ENCODE measurements around the gene PDE8A. TPM values are rescaled to one million over a fixed set of nuclear protein-coding genes. Genes with fewer than 3 reads are reported as not detected.

Gene PDE8A
- total and polyA plus RNA-seq, 2 of the 4 experiments (the other 2 are of a cell fraction), result 32.4 to 35.9 TPM

- H3K4me3 ChIP-seq (ENCODE audit: insufficient read depth, low read depth, low read length), result no peak overlapping the region
- intact Hi-C loops (cut with micrococcal nuclease), result loop anchor here (5.0 kb wide), 1 partner anchor 34 kb away; no protein-coding TSS in a partner anchor
- peaks cover 85% of the 10 kb centered on the region for H4K20me1 ChIP-seq (ENCODE audit: insufficient read depth, low read length)
- H2AK9ac ChIP-seq (replicated peaks; ENCODE audit: low read depth, low read length, poor library complexity), result no peak overlapping the region
- BruUV-seq (replicated peaks), result no TSS peak
- no peak for ATAC-seq (ENCODE audit: low read depth)
- no peak overlapping the region for H2BK15ac ChIP-seq (ENCODE audit: low read depth, low read length)
- H3K9me1 ChIP-seq (ENCODE audit: insufficient read depth, low read length), result peaks cover 18% of the 10 kb centered on the region
- H2BK5ac ChIP-seq (ENCODE audit: low read depth, low read length, poor library complexity, severe bottlenecking), result no peak overlapping the region
- H3K14ac ChIP-seq (replicated peaks; ENCODE audit: low read depth, low read length), result no peak overlapping the region
- H2BK120ac ChIP-seq (ENCODE audit: low read depth, low read length), result no peak overlapping the region
- H2BK20ac ChIP-seq (ENCODE audit: low read depth, low read length), result no peak overlapping the region
- no CpG with 5 or more reads among the region's 2 CpGs for WGBS, 2 experiments (ENCODE audit: extremely low coverage in 2 of 2, insufficient read length in 1 of 2)
- in situ Hi-C loops (cut with MboI; ENCODE audit: low sequenced_read_pairs), result no loop called here
- H4K8ac ChIP-seq (ENCODE audit: low read depth in 2 of 2, low read length in 2 of 2), result no peak overlapping the region
- H3K27me3 ChIP-seq (ENCODE audit: control insufficient read depth, insufficient read depth, low read length), result no peaks in the 10 kb centered on the region
- DNase-seq, result no peak
- POLR2A ChIA-PET (ENCODE audit: unreplicated experiment), result no interaction called here
- no peak overlapping the region for H3K56ac ChIP-seq (ENCODE audit: extremely low read depth, insufficient read depth, low read length)
- H3K9me3 ChIP-seq (ENCODE audit: control insufficient read depth, insufficient read depth, low read length), result no peaks in the 10 kb centered on the region
- no peak for TF ChIP-seq BHLHE40 (IDR thresholded peaks at IDR 0.05; ENCODE audit: low read depth, low read length)
- no peak for TF ChIP-seq USF2 (IDR thresholded peaks at IDR 0.05; ENCODE audit: low read depth, low read length)
- no peak for TF ChIP-seq SMC3 (IDR thresholded peaks at IDR 0.05; ENCODE audit: low read depth, low read length)
- TF ChIP-seq RAD21 (IDR thresholded peaks at IDR 0.05; ENCODE audit: low read length), result no peak
- TF ChIP-seq RCOR1 (IDR thresholded peaks at IDR 0.05; ENCODE audit: insufficient replicate concordance, low read length), result no peak
- no peak for TF ChIP-seq NFE2L2 (IDR thresholded peaks at IDR 0.05; ENCODE audit: low read depth, low read length)
- H3K4me1 ChIP-seq (ENCODE audit: control insufficient read depth, insufficient read depth, low read length), result peaks cover 21% of the 10 kb centered on the region
- H2AK5ac ChIP-seq (ENCODE audit: low read depth, low read length), result no peak overlapping the region
- H3K36me3 ChIP-seq (ENCODE audit: control insufficient read depth, insufficient read depth, low read length), result no peaks in the 10 kb centered on the region
- H3K27ac ChIP-seq (ENCODE audit: insufficient read depth, low read length), result no peak overlapping the region
- dilution Hi-C loops (cut with HindIII; ENCODE audit: low sequenced_read_pairs, unreplicated experiment), result no loop called here
- no peak overlapping the region for H3K4ac ChIP-seq (ENCODE audit: low read depth, low read length)
- no peak overlapping the region for H3K9ac ChIP-seq (ENCODE audit: low read depth, low read length)
- no peak overlapping the region for H3K4me2 ChIP-seq (ENCODE audit: low read depth, low read length)
- no peak overlapping the region for H3K23ac ChIP-seq (ENCODE audit: low read depth, low read length)
- peaks cover 44 to 91% of the 10 kb centered on the region in 2 experiments for H3K79me1 ChIP-seq (ENCODE audit: low read depth in 1 of 2, low read length in 2 of 2)
- CTCF ChIA-PET, result no interaction called here
- no peak overlapping the region for H4K91ac ChIP-seq (ENCODE audit: insufficient read depth, low read depth, low read length)
- no peak overlapping the region for H3K18ac ChIP-seq (ENCODE audit: low read depth, low read length)
- no peak overlapping the region for H4K5ac ChIP-seq (ENCODE audit: low read depth, low read length)
- H2AFZ ChIP-seq (replicated peaks; ENCODE audit: low read length, poor library complexity), result no peak overlapping the region
Observed at GRCh38 chr15:85026304-85027032, 44.8 kb downstream of the PDE8A start.
